GM21528 (cell line): ENCODE data around the gene PJA1.

Experiments used
- ATAC-seq: cut with Tn5 transposase; IDR thresholded peaks from one replicate; pipeline ENCODE4 v1.9.1; 2021; ENCODE audit warnings: mild to moderate bottlenecking, moderate library complexity; ENCODE audit not compliant: unreplicated experiment, low FRiP score

PJA1 gene, protein sequence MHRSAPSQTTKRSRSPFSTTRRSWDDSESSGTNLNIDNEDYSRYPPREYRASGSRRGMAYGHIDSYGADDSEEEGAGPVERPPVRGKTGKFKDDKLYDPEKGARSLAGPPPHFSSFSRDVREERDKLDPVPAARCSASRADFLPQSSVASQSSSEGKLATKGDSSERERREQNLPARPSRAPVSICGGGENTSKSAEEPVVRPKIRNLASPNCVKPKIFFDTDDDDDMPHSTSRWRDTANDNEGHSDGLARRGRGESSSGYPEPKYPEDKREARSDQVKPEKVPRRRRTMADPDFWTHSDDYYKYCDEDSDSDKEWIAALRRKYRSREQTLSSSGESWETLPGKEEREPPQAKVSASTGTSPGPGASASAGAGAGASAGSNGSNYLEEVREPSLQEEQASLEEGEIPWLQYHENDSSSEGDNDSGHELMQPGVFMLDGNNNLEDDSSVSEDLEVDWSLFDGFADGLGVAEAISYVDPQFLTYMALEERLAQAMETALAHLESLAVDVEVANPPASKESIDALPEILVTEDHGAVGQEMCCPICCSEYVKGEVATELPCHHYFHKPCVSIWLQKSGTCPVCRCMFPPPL

DNA sequence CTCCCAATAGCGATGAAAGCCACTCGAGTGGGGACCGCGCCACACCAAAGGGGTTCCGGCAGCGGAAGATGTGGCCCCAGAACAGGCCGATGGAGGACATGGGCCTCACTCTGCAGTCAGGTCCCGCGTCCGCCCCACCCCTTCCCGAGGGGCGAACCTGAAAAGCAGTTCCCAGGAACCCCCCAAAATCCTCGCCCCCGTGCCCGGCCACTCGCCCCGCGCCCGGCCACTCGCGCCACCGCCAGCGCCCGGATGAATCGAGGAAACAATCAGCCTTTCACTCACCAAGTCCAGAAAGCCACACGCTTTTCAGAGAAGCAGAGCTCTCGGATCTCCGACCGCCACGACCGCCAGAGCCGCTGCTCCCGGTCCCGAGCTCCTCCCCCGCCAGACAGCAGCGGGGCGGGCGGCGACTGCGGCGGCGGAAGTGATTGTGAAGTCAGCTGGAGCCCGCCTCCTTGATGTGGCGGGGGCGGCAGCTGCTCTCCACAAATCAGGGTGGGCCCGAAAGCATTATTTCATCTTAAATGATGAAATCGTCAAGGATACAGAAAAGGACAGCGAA, at the start of gene PJA1:
TSS of gene PJA1 (minus strand) at position 367 of the 565 bp plus-strand sequence. CDS start 2,380 bp downstream, outside the sequence.
- ATAC-seq: peak; percentile 89

DNA sequence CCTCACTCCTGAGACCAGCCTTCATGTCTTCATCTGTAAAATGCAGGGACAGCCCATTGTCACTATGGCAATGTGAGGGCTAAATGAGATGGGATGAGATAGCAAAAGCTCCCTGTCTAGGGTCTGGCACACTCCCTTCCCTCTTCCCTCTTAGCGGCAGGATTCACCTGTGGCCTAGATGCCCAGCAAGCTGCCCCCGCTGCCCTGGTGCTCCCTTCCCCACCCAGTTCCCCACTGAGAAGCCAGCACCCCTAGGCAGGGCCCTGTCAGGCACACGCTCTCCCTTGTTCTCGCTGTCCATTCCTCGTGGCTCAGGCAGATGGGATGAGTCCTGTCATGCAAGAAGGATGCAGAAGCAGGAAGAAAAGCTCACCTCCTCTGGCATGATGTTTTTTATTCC, 49.2 kb upstream of the PJA1 start:
- no peak for ATAC-seq

DNA sequence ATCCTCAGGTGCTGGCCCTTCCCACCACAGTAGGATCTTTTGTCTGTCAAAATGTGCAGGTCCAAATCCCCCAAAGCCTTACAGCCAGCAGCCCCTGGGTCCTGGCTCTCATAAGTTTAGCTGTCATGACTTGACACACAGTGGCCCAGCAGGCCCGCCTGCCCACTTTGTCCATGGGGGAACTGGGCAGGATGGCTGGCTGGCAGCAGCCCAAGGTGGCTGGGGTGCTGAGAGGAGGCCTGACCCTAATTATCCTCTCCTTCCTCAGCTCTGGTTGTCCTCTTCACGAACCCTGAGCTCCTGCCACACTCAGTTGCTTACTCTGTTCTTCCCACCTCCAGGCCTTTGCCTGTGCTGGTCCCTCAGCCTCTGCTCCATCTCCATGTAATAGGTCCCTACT, 46.4 kb upstream of the PJA1 start:
- ATAC-seq: no peak

DNA sequence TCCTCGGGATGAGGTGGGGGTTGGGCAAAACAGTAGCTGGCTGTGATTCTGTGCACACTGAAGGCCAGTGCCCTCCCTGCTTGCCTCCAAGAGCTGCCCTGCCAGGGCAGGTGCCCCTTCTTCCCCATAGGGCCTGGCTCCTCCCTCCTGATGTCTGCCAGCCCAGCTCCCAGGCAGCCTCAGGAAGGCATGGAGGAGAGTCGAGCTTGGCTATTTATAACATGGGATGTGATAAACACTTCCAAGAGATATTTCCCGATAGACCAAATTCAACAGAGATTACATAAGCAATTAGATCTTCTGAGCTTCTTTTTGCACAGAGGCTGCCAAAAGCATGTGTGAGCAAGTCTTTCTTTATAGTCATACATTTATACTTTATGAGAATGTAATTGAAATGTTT, 45.3 kb upstream of the PJA1 start:
- no peak for ATAC-seq

DNA sequence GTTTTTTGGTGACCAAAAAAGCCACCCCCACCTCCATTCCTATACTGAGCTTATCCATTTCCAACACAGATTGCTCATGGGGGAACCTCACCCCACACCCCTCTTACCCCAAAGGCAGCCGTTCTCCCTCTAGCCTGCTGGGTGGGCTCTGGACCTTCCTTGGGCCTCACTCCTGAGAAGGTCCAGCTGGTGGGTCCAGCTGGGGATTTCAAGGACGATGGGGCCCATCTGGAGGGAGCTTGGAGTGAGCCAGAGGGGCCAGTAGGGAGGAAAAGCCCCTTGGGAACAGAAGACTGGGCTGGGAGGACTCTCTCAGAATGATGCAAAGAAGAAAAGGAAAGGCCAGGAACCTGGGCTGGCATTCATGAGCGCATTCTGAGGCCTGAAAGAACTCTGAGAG, 42.0 kb upstream of the PJA1 start:
- ATAC-seq: no peak

DNA sequence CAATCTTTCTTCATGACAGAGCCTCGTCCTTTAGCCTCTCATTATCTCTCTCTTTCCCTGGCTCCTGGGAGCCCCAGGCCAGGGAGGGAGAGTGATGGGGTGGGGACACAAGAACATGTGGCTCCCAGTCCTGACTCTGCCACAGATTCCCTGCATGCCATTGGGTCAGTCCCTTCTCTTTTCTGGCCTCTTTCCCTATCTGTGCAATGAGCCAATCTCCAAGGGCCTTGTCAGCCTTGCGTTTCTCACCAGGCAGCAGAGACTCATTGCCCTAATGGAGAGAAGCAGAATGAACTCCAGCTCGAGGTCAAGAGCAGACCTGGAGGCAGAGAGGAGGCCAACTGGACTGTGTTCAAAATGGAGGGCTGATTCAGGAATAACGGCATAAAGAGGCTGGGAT, 38.4 kb upstream of the PJA1 start:
- ATAC-seq: no peak

DNA sequence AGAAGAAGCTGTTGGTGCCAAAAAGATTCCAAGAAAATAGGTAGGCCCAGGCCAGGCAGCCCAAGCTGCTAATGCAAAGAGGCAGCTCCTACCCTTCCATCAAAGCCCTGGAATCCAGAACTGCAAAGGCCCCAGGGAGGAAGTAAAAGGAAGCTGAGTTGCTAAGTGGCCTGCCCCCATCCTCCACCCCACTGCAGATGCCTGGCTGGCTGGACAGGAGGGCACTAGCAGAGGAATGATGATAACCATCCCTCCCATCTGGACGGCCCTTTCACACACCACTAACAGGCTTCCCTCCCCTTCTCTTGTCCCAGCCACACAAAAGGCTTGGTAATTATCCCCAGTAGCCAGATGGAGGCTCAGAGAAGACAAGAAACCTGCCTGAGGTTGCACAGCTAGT, 32.4 kb upstream of the PJA1 start:
- no peak for ATAC-seq

DNA sequence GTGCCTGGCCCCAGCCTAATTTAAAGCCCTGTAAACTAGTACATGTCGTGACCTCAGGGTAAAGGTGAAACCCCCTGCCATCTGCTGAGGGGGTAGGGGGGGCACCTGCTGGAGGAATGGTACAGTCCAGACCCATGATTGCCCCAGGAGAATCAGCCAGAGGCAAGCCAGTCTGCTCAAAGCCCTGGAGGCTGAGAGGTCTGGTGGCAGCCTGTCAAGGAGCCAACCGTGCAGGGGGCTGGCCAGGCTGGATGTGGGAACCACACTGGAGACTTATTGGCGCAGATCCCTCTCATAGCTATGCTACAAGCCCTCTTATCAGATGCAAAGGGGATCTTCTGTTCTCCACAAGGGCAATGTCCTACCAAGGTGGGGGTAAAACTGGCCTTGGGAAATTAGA, 31.4 kb upstream of the PJA1 start:
- ATAC-seq: no peak

DNA sequence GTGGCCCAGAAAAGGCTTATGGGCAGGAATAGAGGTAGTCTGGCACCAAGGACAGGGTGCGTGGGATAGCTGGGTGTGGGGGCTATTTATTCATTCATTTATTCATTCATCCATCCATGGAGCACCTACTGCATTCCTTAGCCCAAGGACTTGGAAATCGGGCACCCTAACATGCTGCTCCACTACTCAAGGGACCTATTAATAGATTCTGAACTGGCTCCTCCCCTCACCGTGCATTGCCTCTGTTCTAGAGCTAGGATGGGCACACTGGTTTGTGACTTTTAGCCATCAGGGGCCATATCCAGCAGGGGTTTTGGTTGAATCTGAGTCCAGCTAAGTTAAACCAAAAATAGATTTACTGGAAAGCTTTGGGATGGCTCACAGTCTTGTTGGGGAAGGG, 30.6 kb upstream of the PJA1 start:
- ATAC-seq: no peak

DNA sequence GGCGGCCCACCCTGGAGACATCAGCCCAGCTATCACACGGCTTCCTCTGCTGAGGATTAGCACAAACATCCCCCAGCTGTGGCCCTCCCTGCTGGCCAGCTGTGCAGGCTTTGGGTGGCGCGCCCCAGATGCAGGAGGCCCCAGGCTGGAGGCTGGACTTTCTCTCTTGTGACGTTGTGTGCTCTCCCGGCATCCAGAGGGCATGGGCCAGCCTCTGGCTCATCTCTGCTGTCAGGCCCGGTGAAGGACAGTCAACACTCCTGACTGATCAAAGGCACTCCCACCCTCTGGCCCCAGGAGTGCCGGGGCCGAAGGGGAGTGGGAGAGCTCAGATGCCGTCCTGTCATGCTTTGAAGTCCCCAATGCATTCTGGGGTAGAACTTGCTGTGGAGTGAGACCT, 29.9 kb upstream of the PJA1 start:
- no peak for ATAC-seq

DNA sequence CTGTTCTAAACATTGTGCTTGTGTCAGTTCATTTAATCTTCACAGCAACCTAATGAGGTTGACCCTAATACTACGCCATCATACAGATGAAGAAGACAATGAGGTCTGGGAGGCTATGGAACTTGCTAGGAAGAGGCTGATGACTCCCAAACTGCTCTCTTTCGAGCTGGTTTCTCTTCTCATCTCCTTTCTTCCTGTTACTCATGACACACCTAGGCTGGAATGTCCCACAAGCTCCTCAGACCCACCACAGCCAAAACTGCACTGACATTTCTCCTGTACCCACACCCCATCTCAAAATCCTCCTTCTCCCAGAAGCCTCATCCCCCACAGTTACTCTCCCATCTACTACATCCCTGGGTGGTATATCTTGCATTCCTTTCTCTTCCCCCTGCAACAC, 27.4 kb upstream of the PJA1 start:
- ATAC-seq: no peak

DNA sequence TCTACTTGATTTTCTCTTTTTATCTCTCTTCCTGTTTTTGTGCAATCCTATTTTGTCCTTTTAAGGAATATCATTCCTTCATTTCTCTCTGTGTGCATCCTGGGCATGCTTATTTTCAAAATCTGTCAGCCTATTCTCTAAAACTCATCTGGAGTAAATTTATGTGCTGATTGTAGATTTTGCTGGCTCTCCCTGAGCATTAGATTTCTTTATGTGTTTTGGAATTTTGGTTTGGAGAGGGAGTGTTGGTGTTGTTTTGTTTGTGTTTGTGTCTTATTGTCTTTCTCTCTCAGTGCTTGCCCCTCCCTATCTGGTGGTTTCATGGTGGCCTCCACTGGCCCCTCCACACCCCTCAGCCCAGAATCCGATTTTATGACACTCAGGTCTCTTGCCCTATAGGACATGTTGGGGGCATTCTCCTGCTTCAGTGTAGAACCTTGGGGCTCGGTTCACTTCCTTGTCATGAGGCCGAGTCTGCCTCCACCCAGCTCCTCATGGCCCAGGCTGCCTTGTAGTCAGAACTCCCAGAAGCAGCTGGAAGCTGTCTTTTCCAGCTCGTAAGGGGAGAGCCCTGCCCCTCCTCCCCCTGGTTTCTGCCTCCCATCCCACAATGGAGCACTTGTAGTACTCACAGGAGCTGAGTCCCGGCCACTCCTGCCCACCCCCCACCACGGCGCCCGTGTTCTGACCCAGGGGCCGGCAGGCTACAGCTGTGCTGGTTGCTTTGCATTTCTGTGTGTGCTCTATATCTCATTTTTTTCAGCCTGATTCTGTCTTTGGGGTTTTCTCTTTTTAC, 24.5 kb upstream of the PJA1 start:
- no peak for ATAC-seq

DNA sequence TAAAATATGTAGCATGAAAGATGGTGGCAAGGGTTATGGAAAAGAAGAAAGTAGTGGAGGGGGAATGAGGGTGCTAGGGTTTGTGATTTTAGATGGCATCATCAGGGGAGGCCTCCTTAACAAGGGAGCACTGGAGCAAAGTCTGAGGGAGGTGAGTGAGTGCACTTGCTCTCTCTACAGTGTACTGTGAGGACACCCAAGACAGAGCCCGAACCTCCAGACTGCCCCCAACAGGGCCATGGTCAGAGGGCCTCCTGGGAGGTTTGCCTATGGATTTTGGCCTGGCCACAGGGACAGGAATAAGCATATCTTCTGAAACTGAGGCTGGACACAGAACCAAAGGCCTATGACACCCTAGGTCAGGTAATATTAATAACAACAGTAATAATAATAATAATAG, 21.4 kb upstream of the PJA1 start:
- no peak for ATAC-seq

DNA sequence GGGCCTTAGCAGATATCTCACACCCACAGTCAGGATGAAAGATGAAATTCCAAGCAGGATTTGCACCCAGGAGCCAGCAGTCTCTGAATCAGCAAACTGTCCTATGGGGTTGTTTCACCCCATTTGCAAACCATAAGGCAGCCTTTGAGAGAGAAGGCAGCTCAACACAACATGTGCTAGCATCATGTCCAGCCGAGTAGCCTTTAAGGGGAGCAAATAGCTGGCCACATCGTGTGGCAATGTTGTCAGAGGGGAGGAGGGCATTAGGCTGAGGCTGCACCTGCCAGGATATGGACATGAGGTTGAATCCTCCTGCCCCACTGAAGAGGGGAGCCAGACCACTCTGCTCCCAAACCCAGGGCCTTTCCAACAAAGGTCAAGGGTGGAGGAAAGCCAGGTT, 20.6 kb upstream of the PJA1 start:
- ATAC-seq: no peak

DNA sequence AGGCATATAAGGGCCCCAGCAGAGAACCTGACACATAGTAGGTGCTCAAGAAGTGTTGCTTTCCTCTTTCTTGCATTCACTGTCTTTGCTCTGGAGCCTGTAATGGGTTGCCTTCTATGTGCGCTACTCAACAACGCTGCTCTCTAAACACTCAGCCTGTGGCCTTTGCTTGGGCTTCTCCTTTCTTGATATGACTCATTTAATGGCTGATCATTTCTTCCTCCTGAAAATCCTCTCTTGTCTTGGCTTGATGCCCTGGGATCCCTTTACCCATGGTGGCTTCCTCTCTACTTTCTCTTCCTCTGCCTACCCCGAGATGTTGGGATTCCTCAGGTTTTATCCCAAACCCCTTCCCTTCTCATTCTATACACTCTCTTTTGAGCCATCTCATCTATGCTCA, 19.9 kb upstream of the PJA1 start:
- no peak for ATAC-seq

DNA sequence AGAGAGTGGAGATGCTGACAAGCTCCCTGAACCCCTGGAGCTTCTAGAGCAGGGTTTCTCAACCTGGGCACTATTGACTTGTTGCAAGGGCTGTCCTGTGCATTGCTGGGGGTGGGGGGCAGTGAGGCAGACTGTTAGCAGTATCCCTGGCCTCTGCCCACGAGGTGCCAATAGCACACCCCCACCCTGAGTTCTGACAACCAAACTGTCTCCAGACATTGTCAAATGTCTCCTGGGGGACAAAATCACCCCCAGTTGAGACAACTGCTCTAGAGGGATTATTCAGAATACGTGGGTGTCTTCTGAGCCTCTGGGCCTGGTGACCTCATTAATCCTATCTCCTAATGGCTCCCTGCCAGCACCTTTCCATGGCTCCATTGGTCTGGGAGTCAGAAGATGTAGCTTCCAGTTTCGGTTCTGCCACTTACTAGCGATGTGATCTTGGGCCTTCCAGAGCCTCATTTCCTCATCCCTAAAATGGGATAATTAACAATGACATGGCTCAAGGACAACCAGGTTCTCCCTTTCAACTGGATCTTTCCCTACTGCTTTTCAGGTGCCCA, 17.6 kb upstream of the PJA1 start:
- no peak for ATAC-seq

DNA sequence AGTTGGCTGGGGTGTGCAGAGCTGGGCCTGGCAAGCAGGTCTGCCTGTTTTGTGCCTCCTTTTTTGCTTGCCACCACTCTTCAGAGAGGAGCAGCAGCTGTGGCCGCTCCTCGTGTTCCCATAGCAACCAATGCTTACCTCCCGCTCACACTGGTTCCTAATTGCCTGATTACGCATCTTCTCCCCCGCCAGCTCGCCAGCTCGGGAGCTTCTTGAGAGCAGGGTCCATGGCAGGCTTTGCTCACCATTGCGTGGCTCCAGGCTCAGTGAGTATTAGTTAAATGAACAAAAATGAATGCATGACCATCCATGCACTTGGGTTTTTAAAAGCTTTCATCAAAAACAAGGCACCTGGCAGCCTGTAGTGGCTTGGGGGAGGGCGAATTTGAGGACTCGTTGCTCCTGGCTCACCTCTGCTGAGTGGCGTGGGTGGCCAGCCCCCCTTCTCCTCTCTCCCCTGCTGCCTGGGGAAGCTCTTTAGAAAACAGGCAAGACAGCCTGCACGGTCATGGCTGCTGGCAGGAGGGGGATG, 14.2 kb upstream of the PJA1 start:
- no peak for ATAC-seq

DNA sequence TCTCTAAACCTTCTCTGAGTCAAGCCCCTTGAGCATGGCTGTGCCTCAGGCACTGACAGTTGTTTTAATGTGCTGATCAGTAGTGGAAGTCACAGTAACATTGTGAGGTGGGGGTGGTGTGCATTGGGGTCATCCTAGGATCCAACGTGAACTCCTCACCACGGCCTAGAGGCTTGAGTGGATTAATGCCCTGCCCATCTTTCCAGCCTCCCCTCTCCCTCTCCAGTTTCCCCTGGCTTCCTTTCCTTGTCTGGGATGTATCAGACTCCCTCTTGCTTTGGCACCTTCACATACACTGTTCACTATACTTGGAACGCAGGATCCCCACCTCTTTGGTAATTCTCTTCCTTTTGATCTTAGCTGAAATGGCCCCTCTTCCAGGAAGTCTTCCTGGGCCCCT, 13.3 kb upstream of the PJA1 start:
- ATAC-seq: no peak

DNA sequence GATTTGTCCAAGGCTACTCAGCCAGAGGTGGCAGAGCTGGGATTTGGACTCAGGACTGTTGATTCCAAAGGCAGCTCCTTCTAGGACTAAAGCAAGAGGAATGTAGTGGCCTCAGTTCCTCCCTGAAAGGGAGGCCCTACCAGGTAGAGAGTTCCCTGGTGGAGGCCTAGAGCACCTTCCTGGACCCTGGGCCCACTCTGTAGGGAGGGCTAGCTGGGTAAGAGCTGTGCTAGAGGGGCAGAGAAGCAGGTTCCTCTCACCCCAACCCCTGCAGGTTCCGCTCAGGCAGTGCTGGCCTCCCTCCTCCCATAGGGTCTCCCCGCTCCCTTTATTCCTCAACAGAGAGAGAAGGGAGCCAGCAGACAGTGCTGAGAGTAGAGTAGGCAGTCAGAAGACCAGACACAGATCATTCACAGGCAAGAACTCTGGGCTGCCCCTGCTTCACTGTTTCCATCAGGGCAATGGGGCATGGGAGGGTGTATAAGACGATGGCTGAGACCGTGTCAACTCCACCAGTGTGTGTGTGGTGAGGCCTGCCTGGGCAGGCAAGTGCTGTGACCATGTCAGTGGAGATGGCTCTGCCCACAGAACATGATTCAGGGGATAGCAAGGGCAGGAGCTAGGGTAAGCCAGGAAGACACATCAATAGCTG, 12.4 kb upstream of the PJA1 start:
- no peak for ATAC-seq

DNA sequence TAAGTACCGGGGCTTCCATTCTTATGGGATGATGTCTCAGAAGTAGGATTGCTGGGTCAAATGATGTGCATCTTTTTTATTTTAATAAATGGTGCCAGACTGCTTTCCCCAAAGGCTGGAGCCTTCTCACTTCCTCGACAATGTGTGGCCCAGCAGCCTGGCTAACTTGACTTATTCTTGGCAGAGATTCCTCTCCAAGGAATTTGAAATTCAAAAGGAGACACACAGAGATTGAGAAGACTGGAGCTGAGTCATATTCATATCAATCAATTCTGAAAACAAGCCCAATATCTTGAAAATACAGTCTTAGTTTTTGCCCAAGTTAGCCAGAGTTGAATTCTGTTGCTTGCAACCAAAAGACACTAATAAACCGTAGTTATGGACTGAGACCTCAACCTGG, 10.8 kb upstream of the PJA1 start:
- ATAC-seq: no peak
